H1 (cell line): ENCODE results near the gene STAM.

Source experiments
- CBX8 ChIP-seq: fragments of 300-800, 300-1000 bp; sonication (generic); IDR thresholded peaks from 2 replicates; pipeline ENCODE4 v1.7.1; 2016; ENCODE audit warnings: low read depth, low read length, borderline replicate concordance
- CTCF ChIP-seq, 3 experiments: IDR thresholded peaks; 1 replicate in 2 of 3; 2 replicates in 1 of 3; pipeline versions ENCODE4 v1.5.1 to v1.6.1; 2011; ENCODE audit warnings: low read length in 3 of 3, mild to moderate bottlenecking in 3 of 3, inconsistent platforms in 2 of 3, low read depth in 1 of 3, moderate library complexity in 1 of 3; ENCODE audit not compliant: insufficient read depth in 1 of 3; ENCODE audit errors: control extremely low read depth in 1 of 3
- EP300 ChIP-seq, 2 experiments: IDR thresholded peaks; 1 replicate in 1 of 2; 2 replicates in 1 of 2; pipeline ENCODE4 v1.6.1; 2011 to 2012; ENCODE audit warnings: low read depth in 2 of 2, low read length in 2 of 2, mild to moderate bottlenecking in 2 of 2, borderline replicate concordance in 1 of 2, inconsistent platforms in 1 of 2, moderate library complexity in 1 of 2
- EZH2 ChIP-seq: fragments of 200-600 bp; sonication (generic); IDR thresholded peaks from 2 replicates; pipeline ENCODE4 v1.7.1; 2012; ENCODE audit warnings: low read depth, mild to moderate bottlenecking, moderate library complexity, low read length, inconsistent platforms; ENCODE audit not compliant: severe bottlenecking
- FOSL1 ChIP-seq: IDR thresholded peaks from 2 replicates; pipeline ENCODE4 v1.6.1; 2011; ENCODE audit warnings: mild to moderate bottlenecking, low read depth, low read length, moderate library complexity; ENCODE audit not compliant: insufficient read depth
- GABPA ChIP-seq: IDR thresholded peaks from 2 replicates; pipeline ENCODE4 v1.6.1; 2011; ENCODE audit warnings: mild to moderate bottlenecking, low read length, moderate library complexity, borderline replicate concordance; ENCODE audit not compliant: insufficient read depth
- NANOG ChIP-seq: IDR thresholded peaks from 2 replicates; pipeline ENCODE4 v1.6.1; 2011; ENCODE audit warnings: low read length, low read depth, mild to moderate bottlenecking, inconsistent platforms; ENCODE audit not compliant: insufficient read depth, poor library complexity, severe bottlenecking
- PHF8 ChIP-seq: fragments of 200-600 bp; sonication (generic); conservative IDR thresholded peaks from 2 replicates; pipeline ENCODE4 v1.7.1; 2012; ENCODE audit warnings: low read depth, mild to moderate bottlenecking, inconsistent platforms, low read length, moderate library complexity
- POLR2AphosphoS5 ChIP-seq: IDR thresholded peaks from 2 replicates; pipeline ENCODE4 v1.6.1; 2011; ENCODE audit warnings: low read depth, low read length
- SIX5 ChIP-seq: IDR thresholded peaks from 2 replicates; pipeline ENCODE4 v1.6.1; 2011; ENCODE audit warnings: mild to moderate bottlenecking, low read depth, low read length
- TCF12 ChIP-seq: IDR thresholded peaks from 2 replicates; pipeline ENCODE4 v1.6.1; 2011; ENCODE audit warnings: low read depth, mild to moderate bottlenecking, low read length

GRCh38 chr10:17731331-17732020 is 87.5 kb downstream of the STAM start:
- TF ChIP-seq CTCF (IDR thresholded peaks at IDR 0.05; ENCODE audit: control extremely low read depth in 1 of 3, insufficient read depth in 1 of 3, low read depth in 1 of 3, low read length in 3 of 3): no peak
- no peak for TF ChIP-seq GABPA
- TF ChIP-seq PHF8: no peak
- TF ChIP-seq CBX8: no peak
- no peak for TF ChIP-seq EP300 (IDR thresholded peaks at IDR 0.05; ENCODE audit: borderline replicate concordance in 1 of 2, low read depth in 2 of 2, low read length in 2 of 2)
- TF ChIP-seq POLR2AphosphoS5: no peak
- TF ChIP-seq FOSL1: no peak
- no peak for TF ChIP-seq EZH2
- TF ChIP-seq TCF12: no peak
- no peak for TF ChIP-seq NANOG
- no peak for TF ChIP-seq SIX5
